OCI-LY3 (cell line): ENCODE measurements around the gene PIK3R5.

Source experiments
- H2AFZ ChIP-seq: fragments of 200-600, 300-600 bp; shearing (Covaris generic); 2 replicates; pipeline ENCODE4 v1.6.0; 2014; ENCODE audit warnings: antibody characterized with exemption, low read depth, low read length
- H3K27ac ChIP-seq: fragments of 200-600, 300-600 bp; sonication (generic); 2 replicates; pipeline ENCODE4 v1.5.1; 2014; ENCODE audit warnings: mild to moderate bottlenecking, low read length, moderate library complexity, mixed read lengths
- H3K27me3 ChIP-seq: fragments of 200-600, 300-600 bp; sonication (generic); 2 replicates; pipeline ENCODE4 v1.6.1; 2014; ENCODE audit warnings: low read depth, low read length, mixed read lengths
- H3K36me3 ChIP-seq: fragments of 200-600, 300-600 bp; sonication (generic); replicated peaks from 2 replicates; pipeline ENCODE3; 2014; ENCODE audit warnings: low read depth, low read length, mixed read lengths
- H3K4me1 ChIP-seq: fragments of 300-600, 200-600 bp; sonication (generic); 2 replicates; pipeline ENCODE4 v1.6.1; 2014; ENCODE audit warnings: low read length, mixed read lengths
- H3K4me2 ChIP-seq: fragments of 200-600, 300-600 bp; sonication (generic); 2 replicates; pipeline ENCODE4 v1.6.1; 2014; ENCODE audit warnings: low read length, mixed read lengths
- H3K4me3 ChIP-seq: fragments of 300-600, 200-600 bp; sonication (generic); 2 replicates; pipeline ENCODE4 v1.5.1; 2014; ENCODE audit warnings: antibody characterized with exemption, mild to moderate bottlenecking, low read length, moderate library complexity
- H3K79me2 ChIP-seq: fragments of 300-600, 200-600 bp; shearing (Covaris generic); 2 replicates; pipeline ENCODE4 v1.6.1; 2014; ENCODE audit warnings: mild to moderate bottlenecking, low read length, mixed read lengths
- H3K9ac ChIP-seq: fragments of 300-600, 200-600 bp; shearing (Covaris generic); 2 replicates; pipeline ENCODE4 v1.6.0; 2014; ENCODE audit warnings: mild to moderate bottlenecking, low read length, moderate library complexity
- H3K9me3 ChIP-seq: fragments of 200-600, 300-600 bp; shearing (Covaris generic); 2 replicates; pipeline ENCODE4 v1.6.1; 2014; ENCODE audit warnings: low read length, mixed read lengths; ENCODE audit not compliant: insufficient read depth
- H4K20me1 ChIP-seq: fragments of 200-600, 300-600 bp; sonication (generic); 2 replicates; pipeline ENCODE4 v1.6.1; 2016; ENCODE audit warnings: low read length, mixed read lengths; ENCODE audit not compliant: insufficient read depth
- CTCF ChIP-seq: fragments of 200-600, 300-600 bp; sonication (generic); IDR thresholded peaks from 2 replicates; pipeline ENCODE4 v1.5.1; 2014; ENCODE audit warnings: antibody characterized with exemption, low read length, low read depth
- EZH2phosphoT487 ChIP-seq: fragments of 200-600 bp; shearing (Covaris generic); IDR thresholded peaks from 2 replicates; pipeline ENCODE4 v1.6.1; 2018; ENCODE audit warnings: antibody characterized with exemption, mixed run types, low read depth

PIK3R5 gene

GRCh38 chr17:8871081-8871581 lies 94.4 kb downstream of the PIK3R5 start:
- Histone ChIP-seq H3K27me3 (0 out of 2 replicates have a peak, but pooled peaks cover 5% of the 10 kb centered on the region), H3K79me2 (no peaks in the 10 kb centered on the region), H3K27ac (no peak overlapping the region), H3K4me1 (peaks cover 35% of the 10 kb centered on the region), H3K4me2 (no peak overlapping the region), H3K9ac (no peak overlapping the region), H3K4me3 (no peak overlapping the region), H4K20me1 (no peaks in the 10 kb centered on the region), H3K36me3 (no peaks in the 10 kb centered on the region), H3K9me3 (no peaks in the 10 kb centered on the region), H2AFZ (no peak overlapping the region)
- no peak for TF ChIP-seq CTCF
- TF ChIP-seq EZH2phosphoT487, result no peak

DNA sequence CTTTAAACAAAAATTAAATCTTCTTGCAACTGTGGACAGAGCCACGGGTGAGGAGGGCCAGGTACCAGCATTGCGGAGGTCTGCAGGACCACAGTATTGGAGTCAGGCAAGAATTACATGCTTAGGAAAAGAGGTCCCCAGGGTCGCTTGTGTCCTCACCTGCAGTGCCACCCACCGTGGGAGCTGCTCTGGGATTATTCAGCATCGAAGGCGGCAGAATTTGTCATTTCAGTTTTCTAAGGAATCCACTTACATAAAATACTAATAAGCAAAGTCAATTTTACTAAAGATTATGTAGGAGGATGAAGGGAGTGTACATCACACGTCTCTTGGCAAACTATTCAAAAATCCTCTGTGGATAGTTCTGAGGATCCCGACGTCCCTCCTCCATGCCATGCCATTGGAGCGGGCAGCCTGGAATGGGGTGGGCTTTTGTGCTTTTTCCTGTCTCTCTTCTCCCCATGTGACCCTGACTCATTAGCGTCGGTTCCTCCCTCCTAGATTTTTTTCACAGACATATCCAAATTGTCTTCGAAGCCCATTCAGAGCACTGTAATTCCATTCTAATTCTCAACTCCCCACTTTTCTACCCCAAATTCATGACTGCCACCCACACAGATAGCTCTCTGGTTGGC lies 95.0 kb downstream of the PIK3R5 start:
- Histone ChIP-seq H3K79me2 (no peaks in the 10 kb centered on the region), H3K27me3 (0 out of 2 replicates have a peak, but pooled peaks cover 5% of the 10 kb centered on the region), H4K20me1 (no peaks in the 10 kb centered on the region), H3K4me2 (no peak overlapping the region), H2AFZ (no peak overlapping the region), H3K9me3 (no peaks in the 10 kb centered on the region), H3K36me3 (no peaks in the 10 kb centered on the region), H3K4me3 (no peak overlapping the region), H3K9ac (no peak overlapping the region), H3K27ac (no peak overlapping the region), H3K4me1 (peaks cover 35% of the 10 kb centered on the region)
- TF ChIP-seq EZH2phosphoT487 (no peak), CTCF (no peak)

- Histone ChIP-seq H3K27ac (peak overlapping the region; percentile 62), H3K79me2 (no peaks in the 10 kb centered on the region), H3K4me2 (peak overlapping the region; percentile 60), H3K9me3 (no peaks in the 10 kb centered on the region), H3K27me3 (0 out of 2 replicates have a peak, but pooled peaks cover 5% of the 10 kb centered on the region), H3K4me1 (peaks cover 42% of the 10 kb centered on the region), H4K20me1 (no peaks in the 10 kb centered on the region), H3K4me3 (no peak overlapping the region), H3K9ac (peak overlapping the region; percentile 8; the same call in 1 of the 2 replicates), H2AFZ (no peak overlapping the region), H3K36me3 (no peaks in the 10 kb centered on the region)
- TF ChIP-seq EZH2phosphoT487 (no peak), CTCF (no peak)
These were observed 96.2 kb downstream of the PIK3R5 start for GRCh38 chr17:8869114-8869815.

GRCh38 chr17:8868529-8868951 lies 97.0 kb downstream of the PIK3R5 start:
- H3K27me3 ChIP-seq, result 0 out of 2 replicates have a peak, but pooled peaks cover 5% of the 10 kb centered on the region
- H3K79me2 ChIP-seq, result no peaks in the 10 kb centered on the region
- H3K9ac ChIP-seq, result peak overlapping the region; percentile 8; the same call in 1 of the 2 replicates
- no peak overlapping the region for H3K4me3 ChIP-seq
- H3K27ac ChIP-seq, result peak overlapping the region; percentile 62
- peak overlapping the region; percentile 60 for H3K4me2 ChIP-seq
- no peaks in the 10 kb centered on the region for H3K36me3 ChIP-seq
- H4K20me1 ChIP-seq, result no peaks in the 10 kb centered on the region
- TF ChIP-seq EZH2phosphoT487 (no peak), CTCF (no peak)
- no peaks in the 10 kb centered on the region for H3K9me3 ChIP-seq
- no peak overlapping the region for H2AFZ ChIP-seq
- H3K4me1 ChIP-seq, result peaks cover 42% of the 10 kb centered on the region
